Inflammatory macrophage treated with lipopolysaccharide for 1 hour (primary cell): ENCODE measurements around the gene ALMS1.
"Not testable (repeated sequence)": the region's sequence is repeated elsewhere in the genome, so short reads cannot be mapped to it uniquely, and the experiment has no call there.

Experiments
- DNase-seq, 2 donors: peaks; one replicate each; pipeline ENCODE4 v3.0.0-alpha.2; 2020 to 2022

The ALMS1 gene

GRCh38 chr2:73402386-73403103 lies 16.9 kb downstream of the ALMS1 start:
- no peak for DNase-seq

- DNase-seq = no peak
Measured at GRCh38 chr2:73403237-73403636, 17.6 kb downstream of the ALMS1 start.

- no peak for DNase-seq
Measured at GRCh38 chr2:73404409-73404808, 18.8 kb downstream of the ALMS1 start.

GRCh38 chr2:73406996-73407395 lies 21.4 kb downstream of the ALMS1 start:
- no peak for DNase-seq

- no peak for DNase-seq
Measured at GRCh38 chr2:73408198-73408597, 22.6 kb downstream of the ALMS1 start.

GRCh38 chr2:73414696-73415095 lies 29.1 kb downstream of the ALMS1 start:
- no peak for DNase-seq

GRCh38 chr2:73415906-73416305 lies 30.3 kb downstream of the ALMS1 start:
- DNase-seq = no peak

GRCh38 chr2:73418343-73418742 lies 32.7 kb downstream of the ALMS1 start:
- no peak for DNase-seq

GRCh38 chr2:73423913-73424312 lies 38.3 kb downstream of the ALMS1 start:
- no peak for DNase-seq

GRCh38 chr2:73426176-73426575 lies 40.5 kb downstream of the ALMS1 start:
- no peak for DNase-seq

- no peak for DNase-seq
Measured at GRCh38 chr2:73436019-73436418, 50.4 kb downstream of the ALMS1 start.

GRCh38 chr2:73444202-73444601 lies 58.6 kb downstream of the ALMS1 start:
- DNase-seq = no peak

- DNase-seq = no peak
Measured at GRCh38 chr2:73448856-73449255, 63.2 kb downstream of the ALMS1 start.

- no peak for DNase-seq
Measured at GRCh38 chr2:73449404-73449803, 63.8 kb downstream of the ALMS1 start.

- peak; percentile 11 to 17 for DNase-seq
Measured at GRCh38 chr2:73451263-73451972, 65.8 kb downstream of the ALMS1 start.

- no peak for DNase-seq
Measured at GRCh38 chr2:73457982-73458381, 72.3 kb downstream of the ALMS1 start.

GRCh38 chr2:73462388-73462787 lies 76.8 kb downstream of the ALMS1 start:
- not testable (repeated sequence) for DNase-seq

- no peak for DNase-seq
Measured at GRCh38 chr2:73468376-73468775, 82.7 kb downstream of the ALMS1 start.

GRCh38 chr2:73483874-73484273 lies 98.2 kb downstream of the ALMS1 start:
- not testable (repeated sequence) for DNase-seq

- no peak for DNase-seq
Measured at GRCh38 chr2:73487112-73487657, 101.5 kb downstream of the ALMS1 start.

- no peak for DNase-seq
Measured at GRCh38 chr2:73488079-73488478, 102.4 kb downstream of the ALMS1 start.

GRCh38 chr2:73489053-73489452 lies 103.4 kb downstream of the ALMS1 start:
- no peak for DNase-seq

- no peak for DNase-seq
Measured at GRCh38 chr2:73494031-73494430, 108.4 kb downstream of the ALMS1 start.

- DNase-seq = peak; percentile 30 to 34
Measured at GRCh38 chr2:73503992-73504570, 118.4 kb downstream of the ALMS1 start.
